Naive thymus-derived CD4-positive, alpha-beta T cell (primary cell): ENCODE measurements around the gene PARM1. TPM values are rescaled to one million over a fixed set of nuclear protein-coding genes. Genes with fewer than 3 reads are reported as not detected.

Source experiments
- ATAC-seq: fragments of 150-1000 bp; cut with Tn5 transposase; 2 replicates; pipeline ENCODE4 v1.10.0; 2021; ENCODE audit warnings: mild to moderate bottlenecking, moderate library complexity
- CTCF ChIA-PET: fragments of 350-600 bp; sonication (Branson Sonifier 250); formaldehyde crosslinking; loops from one replicate; lab custom pipeline; 2021; ENCODE audit warnings: antibody characterized with exemption; lab: Charles Lee
- POLR2A ChIA-PET: fragments of 350-600 bp; sonication (Branson Sonifier 250); formaldehyde crosslinking; loops from one replicate; lab custom pipeline; 2021; ENCODE audit warnings: antibody characterized with exemption, inconsistent platforms; lab: Charles Lee
- DNase-seq, 9 donors: peaks; one replicate each; pipeline versions ENCODE4 v3.0.0 to v3.0.0-alpha.2; 2020 to 2022; ENCODE audit warnings: mixed read lengths in 1 of 9
- H3K27ac ChIP-seq: one replicate; pipeline ENCODE4 v1.7.0; 2013; ENCODE audit warnings: mild to moderate bottlenecking, low read depth, low read length, moderate library complexity
- H3K27me3 ChIP-seq, 2 donors: one replicate each; pipeline ENCODE4 v1.7.0; 2013; ENCODE audit warnings: low read length in 2 of 2, mild to moderate bottlenecking in 2 of 2, moderate library complexity in 2 of 2; ENCODE audit not compliant: control insufficient read depth in 2 of 2, insufficient read depth in 2 of 2
- H3K36me3 ChIP-seq, 3 experiments: 1 replicate in 2 of 3; 2 replicates in 1 of 3; pipeline ENCODE4 v1.7.0; 2013; ENCODE audit warnings: low read length in 3 of 3, mild to moderate bottlenecking in 3 of 3, moderate library complexity in 1 of 3; ENCODE audit not compliant: insufficient read depth in 3 of 3, control insufficient read depth in 2 of 3
- H3K4me1 ChIP-seq, 2 donors: one replicate each; pipeline ENCODE4 v1.7.0; 2013; ENCODE audit warnings: low read length in 2 of 2, mild to moderate bottlenecking in 2 of 2, moderate library complexity in 1 of 2; ENCODE audit not compliant: control insufficient read depth in 2 of 2, insufficient read depth in 2 of 2
- H3K4me3 ChIP-seq: 2 replicates; pipeline ENCODE4 v1.7.0; 2013; ENCODE audit warnings: mild to moderate bottlenecking, low read length
- H3K9me3 ChIP-seq, 3 experiments: 1 replicate in 2 of 3; 2 replicates in 1 of 3; pipeline ENCODE4 v1.7.0; 2013; ENCODE audit warnings: low read length in 3 of 3; ENCODE audit not compliant: control insufficient read depth in 2 of 3
- H3K27ac Mint-ChIP-seq, 9 donors: one replicate each; pipeline ENCODE4 v1.8.0; 2020 to 2022; ENCODE audit warnings: mixed read lengths in 9 of 9, mild to moderate bottlenecking in 8 of 9, moderate library complexity in 5 of 9, inconsistent platforms in 2 of 9
- H3K27me3 Mint-ChIP-seq, 5 donors: one replicate each; pipeline ENCODE4 v1.8.0; 2021 to 2022; ENCODE audit warnings: mixed read lengths in 5 of 5, mild to moderate bottlenecking in 1 of 5
- H3K36me3 Mint-ChIP-seq, 5 donors: one replicate each; pipeline ENCODE4 v1.8.0; 2020 to 2022; ENCODE audit warnings: mixed read lengths in 5 of 5, mild to moderate bottlenecking in 3 of 5, inconsistent platforms in 1 of 5
- H3K4me1 Mint-ChIP-seq, 7 donors: one replicate each; pipeline ENCODE4 v1.8.0; 2020 to 2022; ENCODE audit warnings: mixed read lengths in 7 of 7, mild to moderate bottlenecking in 3 of 7, inconsistent platforms in 1 of 7
- H3K4me3 Mint-ChIP-seq, 10 donors: one replicate each; pipeline ENCODE4 v1.8.0; 2020 to 2022; ENCODE audit warnings: mild to moderate bottlenecking in 10 of 10, mixed read lengths in 10 of 10, moderate library complexity in 6 of 10, inconsistent platforms in 2 of 10
- H3K9me3 Mint-ChIP-seq, 11 donors: one replicate each; pipeline ENCODE4 v1.8.0; 2020 to 2022; ENCODE audit warnings: mixed read lengths in 11 of 11, mild to moderate bottlenecking in 4 of 11, inconsistent platforms in 1 of 11, moderate library complexity in 1 of 11
- intact Hi-C, 2 donors: fragments of 100-400 bp; cut with micrococcal nuclease; formaldehyde crosslinking; loops; one replicate each; pipeline ENCODE4 v1.15.1; 2023
- polyA plus RNA-seq, 2 donors: library from polyadenylated mRNA; unstranded; fragments of 300-500 nt; fragmentation: Illumina TruSeq; gene quantifications; one replicate each; pipeline ENCODE4 v1.2.3, GENCODE V29; 2021
- total RNA-seq, 6 experiments: library from RNA in 5 of 6; stranded (reverse) in 5 of 6; gene quantifications; 1 replicate in 5 of 6; 2 replicates in 1 of 6; pipeline ENCODE4 v1.2.3 and lab custom pipeline; 2021 to 2026

PARM1 gene
- total and polyA plus RNA-seq, 7 experiments from 2014 or later = 0.03 to 0.91 (median 0.26) TPM; not detected in 3

- ChIA-PET CTCF (no interaction called here), POLR2A (interaction anchor here (0.5 to 0.6 kb wide), 2 partner anchors 11 to 300 kb away, joined by 3 read pairs; no protein-coding TSS in a partner anchor)
- ATAC-seq (no peak), DNase-seq (no peak)
- Mint-ChIP-seq H3K27me3 (peaks cover 0 to 4% (median 0%) of the 10 kb centered on the region in 5 donors), H3K9me3 (peaks cover 0 to 14% (median 4%) of the 10 kb centered on the region in 11 donors), H3K36me3 (no peaks in the 10 kb centered on the region), H3K27ac (no peak overlapping the region), H3K4me1 (peaks cover 0 to 2% (median 0%) of the 10 kb centered on the region in 7 donors), H3K4me3 (no peak overlapping the region)
- no peaks in the 10 kb centered on the region for H3K27me3 ChIP-seq
- no peak overlapping the region for H3K27ac ChIP-seq
- no peaks in the 10 kb centered on the region for H3K36me3 ChIP-seq
- intact Hi-C loops = no loop called here
- no peaks in the 10 kb centered on the region for H3K4me1 ChIP-seq
- H3K9me3 ChIP-seq = no peaks in the 10 kb centered on the region
- H3K4me3 ChIP-seq = no peak overlapping the region
Observed at GRCh38 chr4:75042601-75043208, 109.8 kb downstream of the PARM1 start.

DNA sequence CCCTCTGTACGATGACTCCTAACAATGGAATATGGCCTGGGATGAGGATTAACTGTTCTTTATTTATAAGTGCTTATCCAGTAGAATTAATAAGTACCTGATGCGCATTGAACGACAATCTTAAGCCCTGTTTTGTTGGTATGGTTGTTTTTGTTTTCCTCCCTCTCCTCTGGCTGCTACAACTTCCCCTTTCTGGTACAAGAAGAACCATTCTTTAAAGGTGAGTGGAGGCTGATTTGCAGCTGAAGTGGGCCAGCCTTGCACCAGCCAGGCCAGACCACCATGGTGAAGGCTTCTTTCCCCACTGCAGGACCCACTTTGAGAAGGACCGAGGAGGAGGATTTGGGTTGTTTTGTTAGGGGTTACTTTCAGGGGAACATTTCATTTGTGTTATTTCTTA, 113.3 kb downstream of the PARM1 start:
- no peak for ATAC-seq
- Histone ChIP-seq H3K27me3 (no peaks in the 10 kb centered on the region), H3K36me3 (no peaks in the 10 kb centered on the region), H3K9me3 (no peaks in the 10 kb centered on the region), H3K4me1 (no peaks in the 10 kb centered on the region), H3K4me3 (no peak overlapping the region), H3K27ac (no peak overlapping the region)
- ChIA-PET POLR2A (no interaction called here), CTCF (no interaction called here)
- DNase-seq = no peak
- Mint-ChIP-seq H3K36me3 (no peaks in the 10 kb centered on the region), H3K4me3 (no peak overlapping the region), H3K27ac (no peak overlapping the region), H3K27me3 (peaks cover 0 to 4% (median 0%) of the 10 kb centered on the region in 5 donors), H3K9me3 (peaks cover 0 to 9% (median 1%) of the 10 kb centered on the region in 11 donors), H3K4me1 (peaks cover 0 to 2% (median 0%) of the 10 kb centered on the region in 7 donors)
- intact Hi-C loops = no loop called here

DNA sequence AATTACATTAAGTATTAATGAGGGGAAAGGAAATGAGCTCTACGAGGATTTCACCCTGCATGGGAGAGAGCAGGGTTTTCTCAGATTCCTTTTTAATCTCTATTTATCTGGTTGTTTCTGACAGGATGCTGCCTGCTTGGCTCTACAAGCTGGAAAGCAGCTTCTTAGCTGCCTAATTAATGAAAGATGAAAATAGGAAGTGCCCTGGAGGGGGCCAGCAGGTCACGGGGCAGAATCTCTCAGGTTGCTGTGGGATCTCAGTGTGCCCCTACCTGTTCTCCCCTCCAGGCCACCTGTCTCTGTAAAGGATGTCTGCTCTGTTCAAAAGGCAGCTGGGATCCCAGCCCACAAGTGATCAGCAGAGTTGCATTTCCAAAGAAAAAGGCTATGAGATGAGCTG, 113.7 kb downstream of the PARM1 start:
- Mint-ChIP-seq H3K27ac (no peak overlapping the region), H3K9me3 (peaks cover 0 to 10% (median 1%) of the 10 kb centered on the region in 11 donors), H3K4me3 (no peak overlapping the region), H3K36me3 (peaks cover 0 to under 1% (median 0%) of the 10 kb centered on the region in 5 donors), H3K27me3 (peaks cover 0 to 5% (median 1%) of the 10 kb centered on the region in 5 donors), H3K4me1 (peaks cover 0 to 2% (median 0%) of the 10 kb centered on the region in 7 donors)
- POLR2A ChIA-PET = no interaction called here
- Histone ChIP-seq H3K9me3 (no peaks in the 10 kb centered on the region), H3K4me1 (no peaks in the 10 kb centered on the region), H3K4me3 (no peak overlapping the region), H3K27me3 (no peaks in the 10 kb centered on the region), H3K36me3 (no peaks in the 10 kb centered on the region), H3K27ac (no peak overlapping the region)
- DNase-seq (no peak), ATAC-seq (no peak)
- intact Hi-C loops = no loop called here
- CTCF ChIA-PET = no interaction called here

GRCh38 chr4:75048208-75048879, 115.4 kb downstream of the PARM1 start:
- no peaks in the 10 kb centered on the region for H3K9me3 ChIP-seq
- H3K4me1 ChIP-seq = no peaks in the 10 kb centered on the region
- no peak overlapping the region for H3K4me3 Mint-ChIP-seq
- ATAC-seq (no peak), DNase-seq (no peak)
- H3K27ac Mint-ChIP-seq = no peak overlapping the region
- CTCF ChIA-PET = no interaction called here
- H3K4me3 ChIP-seq = no peak overlapping the region
- H3K27ac ChIP-seq = no peak overlapping the region
- no peaks in the 10 kb centered on the region for H3K36me3 ChIP-seq
- intact Hi-C loops = no loop called here
- H3K4me1 Mint-ChIP-seq = peaks cover 0 to 2% (median 0%) of the 10 kb centered on the region in 7 donors
- H3K27me3 ChIP-seq = no peaks in the 10 kb centered on the region
- H3K9me3 Mint-ChIP-seq = peaks cover 0 to 12% (median 0%) of the 10 kb centered on the region in 11 donors
- H3K36me3 Mint-ChIP-seq = peaks cover 0 to 3% (median 0%) of the 10 kb centered on the region in 5 donors
- peaks cover 0 to 10% (median 4%) of the 10 kb centered on the region in 5 donors for H3K27me3 Mint-ChIP-seq
- POLR2A ChIA-PET = no interaction called here

GRCh38 chr4:75051431-75051830, 118.5 kb downstream of the PARM1 start:
- DNase-seq (no peak), ATAC-seq (no peak)
- Mint-ChIP-seq H3K27ac (no peak overlapping the region), H3K27me3 (peaks cover 0 to 6% (median 4%) of the 10 kb centered on the region in 5 donors), H3K9me3 (peaks cover 0 to 5% (median 0%) of the 10 kb centered on the region in 11 donors), H3K36me3 (peaks cover 0 to 3% (median 0%) of the 10 kb centered on the region in 5 donors), H3K4me1 (no peaks in the 10 kb centered on the region), H3K4me3 (no peak overlapping the region)
- POLR2A ChIA-PET = no interaction called here
- H3K36me3 ChIP-seq = no peaks in the 10 kb centered on the region
- intact Hi-C loops = no loop called here
- CTCF ChIA-PET = no interaction called here
- H3K9me3 ChIP-seq = no peaks in the 10 kb centered on the region
- no peak overlapping the region for H3K27ac ChIP-seq
- no peak overlapping the region for H3K4me3 ChIP-seq
- no peaks in the 10 kb centered on the region for H3K27me3 ChIP-seq
- no peaks in the 10 kb centered on the region for H3K4me1 ChIP-seq

DNA sequence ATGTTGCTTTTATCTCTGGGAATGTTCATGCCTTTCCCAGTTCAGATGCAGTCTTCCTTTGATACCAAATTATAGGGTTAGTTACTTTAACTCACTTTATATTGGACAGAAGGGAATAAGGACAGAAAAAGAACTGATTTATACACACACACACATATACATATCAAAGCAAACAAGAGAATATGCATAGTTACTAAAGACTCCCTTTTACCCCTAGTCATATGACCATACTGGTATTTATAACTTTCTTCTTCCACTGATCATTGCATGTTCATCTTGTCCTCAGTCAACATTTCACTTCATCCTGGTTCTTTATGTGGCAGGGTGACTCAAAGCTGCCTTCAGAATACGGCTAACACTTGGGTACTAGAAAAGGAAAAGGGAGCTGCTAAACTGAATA, 120.4 kb downstream of the PARM1 start:
- Mint-ChIP-seq H3K27me3 (peaks cover 0 to 6% (median 4%) of the 10 kb centered on the region in 5 donors), H3K36me3 (peaks cover 0 to 3% (median 0%) of the 10 kb centered on the region in 5 donors), H3K9me3 (peaks cover 0 to 5% (median 0%) of the 10 kb centered on the region in 11 donors), H3K27ac (no peak overlapping the region), H3K4me1 (no peaks in the 10 kb centered on the region), H3K4me3 (no peak overlapping the region)
- intact Hi-C loops = no loop called here
- no peaks in the 10 kb centered on the region for H3K9me3 ChIP-seq
- no peaks in the 10 kb centered on the region for H3K36me3 ChIP-seq
- DNase-seq = no peak
- H3K4me1 ChIP-seq = no peaks in the 10 kb centered on the region
- no peaks in the 10 kb centered on the region for H3K27me3 ChIP-seq
- no peak overlapping the region for H3K4me3 ChIP-seq
- ChIA-PET POLR2A (interaction anchor here (0.8 kb wide), 1 partner anchor 10 kb away, joined by 3 read pairs; no protein-coding TSS in a partner anchor), CTCF (no interaction called here)
- ATAC-seq = no peak
- H3K27ac ChIP-seq = no peak overlapping the region
